H1 (cell line): ENCODE measurements around the gene SCAP. TPM values are rescaled to one million over a fixed set of nuclear protein-coding genes. Genes with fewer than 3 reads are reported as not detected.

Experiments
- CTCF ChIA-PET: fragments of 300-600 bp; sonication (Branson Sonifier 250); formaldehyde crosslinking; loops from one replicate; lab custom pipeline; 2021; ENCODE audit not compliant: partially characterized antibody; lab: Charles Lee
- POLR2A ChIA-PET: fragments of 300-600 bp; sonication (Branson Sonifier 250); formaldehyde crosslinking; loops from one replicate; lab custom pipeline; 2021; ENCODE audit warnings: inconsistent platforms; ENCODE audit not compliant: partially characterized antibody; lab: Charles Lee
- DNase-seq, 2 experiments: peaks; one replicate each; pipeline versions ENCODE4 v3.0.0 to v3.0.0-alpha.2; 2010 to 2022; ENCODE audit warnings: low spot score in 2 of 2, low read depth in 1 of 2, mixed read lengths in 1 of 2
- FAIRE-seq: peaks from 2 replicates; lab custom pipeline; 2011; peaks lifted over from hg19 to GRCh38; lab: Jason Lieb, UNC
- H2AFZ ChIP-seq: 2 replicates; pipeline ENCODE4 v1.8.1; 2012; ENCODE audit warnings: low read length, inconsistent platforms
- H2AK5ac ChIP-seq: 2 replicates; pipeline ENCODE4 v1.6.1; 2013; ENCODE audit warnings: low read depth, low read length
- H2BK120ac ChIP-seq: replicated peaks from 2 replicates; pipeline ENCODE3; 2013; ENCODE audit warnings: low read depth, low read length, inconsistent platforms
- H2BK12ac ChIP-seq: 2 replicates; pipeline ENCODE4 v1.6.1; 2013; ENCODE audit warnings: low read depth, low read length
- H2BK15ac ChIP-seq: 2 replicates; pipeline ENCODE4 v1.6.1; 2013; ENCODE audit warnings: low read length
- H2BK20ac ChIP-seq: 2 replicates; pipeline ENCODE4 v1.6.1; 2013; ENCODE audit warnings: low read length
- H2BK5ac ChIP-seq: 2 replicates; pipeline ENCODE4 v1.6.1; 2013; ENCODE audit warnings: low read depth, low read length
- H3K14ac ChIP-seq: 2 replicates; pipeline ENCODE4 v1.6.1; 2013; ENCODE audit warnings: inconsistent platforms; ENCODE audit not compliant: insufficient read length
- H3K18ac ChIP-seq: 2 replicates; pipeline ENCODE4 v1.6.1; 2013; ENCODE audit warnings: low read length; ENCODE audit errors: extremely low read depth
- H3K23ac ChIP-seq: 2 replicates; pipeline ENCODE4 v1.6.1; 2013; ENCODE audit warnings: inconsistent platforms; ENCODE audit not compliant: insufficient read length
- H3K23me2 ChIP-seq: 2 replicates; pipeline ENCODE4 v1.6.1; 2013; ENCODE audit warnings: low read depth, low read length
- H3K27ac ChIP-seq: 2 replicates; pipeline ENCODE4 v1.6.1; 2011; ENCODE audit warnings: low read depth, low read length, inconsistent platforms
- H3K27me3 ChIP-seq, 4 experiments: replicated peaks in 1 of 4; 1 replicate in 1 of 4; 2 replicates in 3 of 4; pipeline versions ENCODE4 v1.6.1 to v1.8.1; 2011 to 2013; ENCODE audit warnings: low read length in 3 of 4, mild to moderate bottlenecking in 3 of 4, inconsistent platforms in 2 of 4, mixed read lengths in 2 of 4, moderate library complexity in 1 of 4; ENCODE audit not compliant: control insufficient read depth in 3 of 4, insufficient read depth in 3 of 4; ENCODE audit errors: extremely low read depth in 1 of 4
- H3K36me3 ChIP-seq, 4 experiments: 2 replicates each; pipeline versions ENCODE4 v1.6.1 to v1.8.1; 2011 to 2013; ENCODE audit warnings: mild to moderate bottlenecking in 4 of 4, low read length in 3 of 4, moderate library complexity in 2 of 4, control low read depth in 1 of 4, inconsistent platforms in 1 of 4; ENCODE audit not compliant: insufficient read depth in 4 of 4, control insufficient read depth in 2 of 4
- H3K4ac ChIP-seq: replicated peaks from 2 replicates; pipeline ENCODE3; 2013; ENCODE audit warnings: low read length, low read depth, mixed read lengths, inconsistent platforms; ENCODE audit not compliant: insufficient read length
- H3K4me1 ChIP-seq, 4 experiments: replicated peaks in 1 of 4; 1 replicate in 1 of 4; 2 replicates in 3 of 4; pipeline versions ENCODE4 v1.6.1 to v1.8.1; 2011 to 2013; ENCODE audit warnings: low read length in 3 of 4, inconsistent platforms in 2 of 4, mixed read lengths in 1 of 4; ENCODE audit not compliant: insufficient read depth in 4 of 4, control insufficient read depth in 3 of 4
- H3K4me2 ChIP-seq, 2 experiments: 2 replicates each; pipeline versions ENCODE4 v1.6.1 to v1.8.1; 2011 to 2013; ENCODE audit warnings: low read depth in 2 of 2, low read length in 2 of 2, control low read depth in 1 of 2, inconsistent platforms in 1 of 2, mild to moderate bottlenecking in 1 of 2; ENCODE audit not compliant: insufficient read depth in 1 of 2
- H3K4me3 ChIP-seq, 4 experiments: fragments of 200-600, 300-600 bp in 1 of 4; sonication (generic), shearing (Covaris generic), sonication (Bioruptor Twin) in 1 of 4; 2 replicates each; pipeline versions ENCODE4 v1.5.1 to v1.8.1; 2011 to 2016; ENCODE audit warnings: low read length in 4 of 4, low read depth in 3 of 4, control low read depth in 2 of 4, inconsistent platforms in 2 of 4, mild to moderate bottlenecking in 2 of 4, mixed read lengths in 1 of 4, moderate library complexity in 1 of 4; ENCODE audit not compliant: insufficient read depth in 2 of 4; ENCODE audit errors: extremely low read depth in 1 of 4
- H3K56ac ChIP-seq: replicated peaks from 2 replicates; pipeline ENCODE3; 2013; ENCODE audit warnings: low read depth, mild to moderate bottlenecking, mixed read lengths, low read length, inconsistent platforms; ENCODE audit not compliant: insufficient read length
- H3K79me1 ChIP-seq: 2 replicates; pipeline ENCODE4 v1.6.1; 2013; ENCODE audit warnings: low read depth, low read length, control low read depth
- H3K79me2 ChIP-seq, 2 experiments: 2 replicates each; pipeline versions ENCODE4 v1.6.1 to v1.8.1; 2012 to 2013; ENCODE audit warnings: low read length in 2 of 2, mild to moderate bottlenecking in 2 of 2, inconsistent platforms in 1 of 2; ENCODE audit not compliant: insufficient read depth in 2 of 2, control insufficient read depth in 1 of 2
- H3K9ac ChIP-seq, 4 experiments: replicated peaks in 1 of 4; 1 replicate in 1 of 4; 2 replicates in 3 of 4; pipeline versions ENCODE4 v1.6.1 to v1.8.1; 2011 to 2013; ENCODE audit warnings: low read depth in 3 of 4, low read length in 3 of 4, control low read depth in 2 of 4, mild to moderate bottlenecking in 2 of 4, moderate library complexity in 2 of 4, inconsistent platforms in 1 of 4; ENCODE audit errors: extremely low read depth in 1 of 4
- H3K9me3 ChIP-seq, 2 experiments: 2 replicates each; pipeline versions ENCODE4 v1.6.1 to v1.8.1; 2012 to 2013; ENCODE audit warnings: mild to moderate bottlenecking in 2 of 2, moderate library complexity in 2 of 2, control low read depth in 1 of 2, inconsistent platforms in 1 of 2, low read depth in 1 of 2, low read length in 1 of 2, mixed read lengths in 1 of 2; ENCODE audit not compliant: insufficient read depth in 2 of 2
- H4K20me1 ChIP-seq, 2 experiments: replicated peaks in 1 of 2; 2 replicates each; pipeline versions ENCODE3 to v1.8.1; 2011 to 2013; ENCODE audit warnings: inconsistent platforms in 2 of 2, low read length in 2 of 2, mild to moderate bottlenecking in 1 of 2; ENCODE audit not compliant: insufficient read depth in 2 of 2, control insufficient read depth in 1 of 2
- H4K5ac ChIP-seq: 2 replicates; pipeline ENCODE4 v1.6.1; 2013; ENCODE audit warnings: low read length, low read depth, mixed read lengths, inconsistent platforms; ENCODE audit not compliant: insufficient read length
- H4K8ac ChIP-seq: 2 replicates; pipeline ENCODE4 v1.8.0; 2013; ENCODE audit warnings: mild to moderate bottlenecking, moderate library complexity, low read length, inconsistent platforms; ENCODE audit not compliant: insufficient read depth; ENCODE audit errors: extremely low read depth
- H4K91ac ChIP-seq: replicated peaks from 2 replicates; pipeline ENCODE3; 2013; ENCODE audit warnings: low read length, mixed read lengths, inconsistent platforms; ENCODE audit not compliant: insufficient read length
- ASH2L ChIP-seq: fragments of 200-600, 300-600 bp; sonication (generic); IDR thresholded peaks from one replicate; pipeline ENCODE4 v1.7.1; 2017; ENCODE audit warnings: low read length
- CEBPB ChIP-seq: IDR thresholded peaks from 2 replicates; pipeline ENCODE4 v1.6.1; 2012; ENCODE audit warnings: low read depth, low read length
- CTBP2 ChIP-seq: IDR thresholded peaks from 2 replicates; pipeline ENCODE4 v1.7.0; 2011; ENCODE audit warnings: borderline replicate concordance, mild to moderate bottlenecking, moderate library complexity, mixed read lengths, low read length; ENCODE audit not compliant: insufficient read depth, insufficient read length
- RAD21 ChIP-seq, 2 experiments: IDR thresholded peaks in 1 of 2; conservative IDR thresholded peaks in 1 of 2; 2 replicates each; pipeline ENCODE4 v1.6.1; 2011; ENCODE audit warnings: low read depth in 2 of 2, low read length in 2 of 2, improper control_type of control experiment in 1 of 2, inconsistent platforms in 1 of 2, mild to moderate bottlenecking in 1 of 2, moderate library complexity in 1 of 2
- SIN3A ChIP-seq, 2 experiments: IDR thresholded peaks in 1 of 2; conservative IDR thresholded peaks in 1 of 2; 2 replicates each; pipeline ENCODE4 v1.6.1; 2011 to 2012; ENCODE audit warnings: low read length in 2 of 2, improper control_type of control experiment in 1 of 2, low read depth in 1 of 2, mild to moderate bottlenecking in 1 of 2
- TBP ChIP-seq: IDR thresholded peaks from 2 replicates; pipeline ENCODE4 v1.6.1; 2011; ENCODE audit warnings: low read depth, low read length, improper control_type of control experiment
- WGBS, 2 experiments: shearing (Covaris generic) in 1 of 2; methylation state at CpG; one replicate each; pipeline versions ENCODE4 v1.1.6 to v1.1.7; 2013 to 2015; ENCODE audit warnings: low lambda C conversion rate in 2 of 2, mixed read lengths in 2 of 2, inconsistent platforms in 1 of 2, low coverage in 1 of 2, missing lambda C conversion rate in 1 of 2; ENCODE audit not compliant: insufficient replicate concordance in 2 of 2, insufficient coverage in 1 of 2, insufficient read length in 1 of 2; ENCODE audit errors: extremely low coverage in 1 of 2, missing lambda C conversion rate in 1 of 2; 5-methylcytosine and 5-hydroxymethylcytosine counted together
- polyA plus RNA-seq, 7 experiments: library from polyadenylated mRNA; depleted of rRNA in 3 of 7; stranded (reverse) in 5 of 7; unstranded in 2 of 7; fragments of >200 nt in 5 of 7; fragments of 200-250 nt in 2 of 7; gene quantifications; 1 replicate in 5 of 7; 2 replicates in 1 of 7; 4 replicates in 1 of 7; pipeline versions ENCODE4 v1.2.1 to v1.2.3, GENCODE V29; 2011 to 2013; ENCODE audit warnings: missing spikeins in 2 of 7, mixed read lengths in 2 of 7
- total RNA-seq: library from RNA; stranded (reverse); fragmentation: NEBNext Ultra II Directional; extraction: Animal tissue kit (Norgen Biotek cat#: 25700); gene quantifications from 2 replicates; pipeline ENCODE4 v1.2.1, GENCODE V29; 2021
- TF ChIP-seq, protein P1 (sequence below): IDR thresholded peaks from 2 replicates; pipeline ENCODE4 v1.6.1; 2011; ENCODE audit warnings: low read depth, mild to moderate bottlenecking, low read length; ENCODE audit not compliant: insufficient read depth

The SCAP gene
- total and polyA plus RNA-seq, 2 of the 8 experiments (the other 6 are each of a cell fraction or from before 2014, with no cell fraction given): 74.0 to 114 TPM

DNA sequence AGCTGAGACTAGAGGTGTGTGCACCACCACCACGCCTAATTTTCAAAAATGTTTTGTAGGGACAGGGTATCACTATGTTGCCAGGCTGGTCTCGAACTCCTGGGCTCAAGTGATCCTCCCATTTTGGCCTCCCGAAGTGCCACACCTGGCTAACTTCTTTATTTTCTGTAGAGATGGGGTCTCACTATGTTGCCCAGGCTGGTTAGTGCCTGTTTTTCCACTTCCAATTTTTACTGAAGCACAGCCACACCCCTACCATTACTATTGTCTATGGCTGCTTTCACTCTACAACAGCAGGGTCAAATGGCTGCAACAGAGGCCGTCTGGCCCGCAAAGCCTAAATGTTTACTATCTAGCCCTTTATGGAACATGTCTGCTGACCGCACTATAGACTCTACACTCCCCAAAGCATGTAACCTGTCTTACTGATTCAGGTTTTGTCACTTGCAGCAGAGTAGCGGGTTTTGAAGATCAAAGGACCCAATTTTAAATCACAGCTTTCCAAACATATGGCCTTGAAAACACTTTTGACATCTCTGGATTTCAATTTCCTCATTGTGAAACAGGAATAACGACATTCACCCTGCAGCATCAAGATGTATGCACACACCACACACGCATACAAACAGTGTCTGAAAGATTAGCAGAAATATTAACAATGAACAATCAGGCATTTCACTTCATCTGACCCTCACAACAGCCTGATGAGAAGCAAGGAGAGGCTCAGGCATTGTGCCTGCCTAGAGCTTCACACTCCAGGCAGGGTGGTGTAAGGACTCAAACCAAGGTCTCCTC is 46.1 kb downstream of the SCAP start:
- H2BK12ac ChIP-seq: no peak overlapping the region
- H3K18ac ChIP-seq: no peak overlapping the region
- no peak for FAIRE-seq
- DNase-seq: no peak
- TF ChIP-seq ASH2L (no peak), RAD21 (IDR thresholded peaks at IDR 0.05 in 1 of 2, conservative IDR thresholded peaks at IDR 0.05 in 1 of 2; ENCODE audit: low read depth in 2 of 2, low read length in 2 of 2) (no peak), CTBP2 (no peak), CEBPB (no peak), SIN3A (conservative IDR thresholded peaks at IDR 0.05 in 1 of 2, IDR thresholded peaks at IDR 0.05 in 1 of 2; ENCODE audit: low read depth in 1 of 2, low read length in 2 of 2) (no peak), TBP (no peak)
- TF ChIP-seq, protein P1, sequence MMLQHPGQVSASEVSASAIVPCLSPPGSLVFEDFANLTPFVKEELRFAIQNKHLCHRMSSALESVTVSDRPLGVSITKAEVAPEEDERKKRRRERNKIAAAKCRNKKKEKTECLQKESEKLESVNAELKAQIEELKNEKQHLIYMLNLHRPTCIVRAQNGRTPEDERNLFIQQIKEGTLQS: no peak
- TF ChIP-seq, all 59 proteins: peak for 0
- peaks cover 11 to 35% (median 29%) of the 10 kb centered on the region in 4 experiments; a peak in 7 of 8 replicates for H3K36me3 ChIP-seq
- H4K5ac ChIP-seq: no peak overlapping the region
- no peak overlapping the region for H3K4me3 ChIP-seq
- no peak overlapping the region for H2BK120ac ChIP-seq
- H3K23me2 ChIP-seq: no peaks in the 10 kb centered on the region
- no peak overlapping the region for H3K23ac ChIP-seq
- H3K27ac ChIP-seq: no peak overlapping the region
- no peak overlapping the region for H2BK20ac ChIP-seq
- no peak overlapping the region for H3K56ac ChIP-seq
- no peak overlapping the region for H2AK5ac ChIP-seq
- H2AFZ ChIP-seq: no peak overlapping the region
- no peak overlapping the region for H2BK15ac ChIP-seq
- no peak overlapping the region for H3K4me2 ChIP-seq
- peaks cover 0 to 3% (median 0%) of the 10 kb centered on the region in 4 experiments; a peak in 1 of 7 replicates for H3K4me1 ChIP-seq
- no peak overlapping the region for H2BK5ac ChIP-seq
- H4K91ac ChIP-seq: no peak overlapping the region
- H3K9me3 ChIP-seq: no peaks in the 10 kb centered on the region
- H3K4ac ChIP-seq: no peak overlapping the region
- ChIA-PET POLR2A (interaction anchor here (1.1 kb wide), 1 partner anchor 9 kb away, joined by 4 read pairs; no protein-coding TSS in a partner anchor), CTCF (interaction anchor here (0.7 to 8.5 kb wide), 3 partner anchors 7 to 93 kb away, joined by 5 to 66 read pairs (median 6); no protein-coding TSS in a partner anchor)
- no peak overlapping the region for H3K14ac ChIP-seq
- no peak overlapping the region for H4K8ac ChIP-seq
- peaks cover 3 to 8% of the 10 kb centered on the region in 2 experiments for H4K20me1 ChIP-seq
- 95% methylated on average over 9 of the region's 9 CpGs; no CpG with 5 or more reads in 1 of the 2 experiments for WGBS, 2 experiments
- no peaks in the 10 kb centered on the region for H3K79me2 ChIP-seq
- no peaks in the 10 kb centered on the region for H3K27me3 ChIP-seq
- peak overlapping the region in 1 of 4 experiments; percentile 38; a peak in 1 of 7 replicates for H3K9ac ChIP-seq
- 0 out of 2 replicates have a peak, but pooled peaks cover 2% of the 10 kb centered on the region for H3K79me1 ChIP-seq
